NCI-H2196 treated with DMSO at 0.1 percent for 48 hours (cell line): Measurements from ENCODE around the gene SLC45A1.
"Not testable (repeated sequence)": the region's sequence is repeated elsewhere in the genome, so short reads cannot be mapped to it uniquely, and the experiment has no call there.

Experiments
- DNase-seq: peaks from one replicate; lab custom pipeline; 2025; ENCODE audit not compliant: unreplicated experiment; lab: John Stamatoyannopoulos, UW

SLC45A1 gene

DNA sequence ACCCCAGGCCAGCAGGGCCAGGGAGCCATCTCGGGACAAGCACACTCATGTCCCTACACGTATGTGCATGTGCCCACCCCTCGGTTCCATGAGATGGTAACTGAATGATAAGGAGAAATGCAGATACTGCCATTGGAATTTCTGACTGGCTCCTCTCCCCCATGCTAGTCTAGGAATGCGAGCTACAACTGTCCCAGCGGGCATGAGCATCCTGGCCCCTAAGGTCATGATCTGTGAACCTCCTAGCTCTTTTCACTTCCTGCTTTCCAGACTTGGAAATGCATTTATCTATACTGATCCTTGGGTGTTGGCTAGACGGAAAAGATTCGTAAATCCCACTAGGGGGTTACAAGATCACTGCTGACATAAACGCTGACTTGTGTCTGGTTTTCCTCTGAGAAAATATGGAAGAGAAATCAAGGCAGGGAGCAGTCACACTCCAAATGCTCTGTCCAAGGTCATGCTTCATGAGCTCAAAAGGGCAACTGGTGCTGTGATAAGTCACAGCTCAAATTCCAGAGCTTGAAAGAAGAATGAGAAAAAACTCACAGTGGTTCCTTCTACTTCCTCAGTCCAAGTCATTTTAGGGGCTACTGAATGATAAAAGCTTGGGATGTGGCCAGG, 49.8 kb downstream of the SLC45A1 start:
- no peak for DNase-seq

DNA sequence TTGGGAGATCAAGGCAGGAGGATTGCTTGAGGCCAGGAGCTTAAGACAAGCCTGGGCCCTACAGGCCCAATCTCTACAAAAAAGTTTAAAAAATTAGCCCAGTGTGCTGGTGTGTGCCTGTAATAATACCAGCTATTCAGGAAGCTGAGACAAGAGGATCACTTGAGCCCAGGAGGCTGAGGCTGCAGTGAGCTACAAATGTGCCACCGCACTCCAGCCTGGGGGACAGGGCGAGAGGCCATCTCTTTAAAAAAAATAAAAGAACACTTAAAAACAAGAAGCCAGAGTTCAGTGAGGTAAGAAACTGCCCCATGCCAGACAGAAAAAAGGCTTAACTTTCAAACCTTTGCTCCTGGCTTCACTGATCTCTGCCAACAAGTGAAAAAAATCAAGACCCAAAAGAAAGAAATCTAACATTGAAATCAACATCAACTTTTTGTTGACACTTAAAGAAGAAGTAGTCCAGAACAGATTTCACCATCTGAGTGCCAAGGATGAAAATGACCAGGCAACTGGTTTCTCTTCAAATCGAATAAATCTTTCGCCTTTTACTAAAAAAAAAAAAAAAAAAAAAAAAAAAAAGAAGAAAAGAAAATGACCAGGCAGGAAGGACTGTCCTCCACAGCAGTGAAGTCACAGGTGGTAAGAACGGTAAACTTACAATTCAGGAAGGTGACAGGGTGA, 51.2 kb downstream of the SLC45A1 start:
- no peak for DNase-seq

DNA sequence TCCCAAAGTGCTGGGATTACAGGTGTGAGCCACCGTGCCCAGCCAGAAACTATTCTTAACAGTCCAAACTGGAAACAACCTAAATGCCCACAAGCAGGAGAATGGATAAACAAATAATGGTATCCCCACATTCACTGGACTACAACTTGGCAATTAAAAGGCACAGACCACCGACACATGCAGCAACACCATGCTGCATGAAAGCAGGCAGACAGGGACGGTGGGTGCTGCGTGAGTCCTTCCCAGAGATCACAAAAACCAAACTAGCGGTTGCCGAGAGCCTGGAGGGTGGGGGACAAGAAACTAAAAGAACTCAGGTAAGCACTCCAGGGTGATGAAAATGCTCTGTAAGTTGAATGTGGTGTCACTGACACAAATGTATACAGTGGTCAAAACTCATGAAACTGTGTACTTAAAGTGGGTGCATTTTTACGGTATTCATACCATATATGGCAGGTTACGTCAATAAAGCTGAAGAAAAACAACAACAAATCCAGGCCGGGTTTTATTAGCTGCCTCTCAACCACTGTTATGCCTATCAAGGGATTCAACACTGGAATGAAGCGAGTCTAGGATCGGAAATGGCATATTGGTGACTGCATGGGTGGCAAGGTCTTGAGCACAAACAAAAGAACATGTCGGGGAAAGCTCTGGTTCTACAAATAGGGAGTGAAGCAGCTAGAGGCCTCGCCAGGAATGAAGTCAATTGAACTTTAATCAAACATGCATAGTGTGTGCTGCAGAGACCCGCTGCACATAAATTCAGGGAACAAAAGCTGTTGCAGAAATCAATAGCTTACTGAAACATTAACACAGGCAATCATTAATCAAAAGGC, 52.4 kb downstream of the SLC45A1 start:
- no peak for DNase-seq

DNA sequence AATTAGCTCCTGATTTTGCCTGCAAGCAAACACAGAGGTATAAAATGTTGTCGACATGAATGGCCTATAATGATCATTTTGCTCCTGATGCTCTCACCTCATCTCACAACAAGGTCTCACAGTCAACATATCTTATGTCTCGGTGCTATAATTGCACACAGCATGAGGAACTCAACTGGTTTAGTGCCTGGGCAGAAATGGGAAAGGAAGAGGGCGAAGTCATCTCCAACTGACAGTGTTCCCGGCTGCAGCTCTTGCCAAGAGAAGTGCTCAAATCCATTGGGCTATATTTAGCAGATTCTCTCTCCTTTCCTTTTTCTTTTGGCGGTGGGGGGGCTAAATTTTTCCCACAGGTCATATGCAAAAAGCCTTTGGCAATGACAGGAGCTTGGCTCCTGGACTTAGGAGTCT, 53.0 kb downstream of the SLC45A1 start:
- peak; percentile 19 for DNase-seq

- no peak for DNase-seq
Measured at GRCh38 chr1:8371372-8371991, 53.6 kb downstream of the SLC45A1 start.

- no peak for DNase-seq
Measured at GRCh38 chr1:8373125-8373524, 55.2 kb downstream of the SLC45A1 start.

DNA sequence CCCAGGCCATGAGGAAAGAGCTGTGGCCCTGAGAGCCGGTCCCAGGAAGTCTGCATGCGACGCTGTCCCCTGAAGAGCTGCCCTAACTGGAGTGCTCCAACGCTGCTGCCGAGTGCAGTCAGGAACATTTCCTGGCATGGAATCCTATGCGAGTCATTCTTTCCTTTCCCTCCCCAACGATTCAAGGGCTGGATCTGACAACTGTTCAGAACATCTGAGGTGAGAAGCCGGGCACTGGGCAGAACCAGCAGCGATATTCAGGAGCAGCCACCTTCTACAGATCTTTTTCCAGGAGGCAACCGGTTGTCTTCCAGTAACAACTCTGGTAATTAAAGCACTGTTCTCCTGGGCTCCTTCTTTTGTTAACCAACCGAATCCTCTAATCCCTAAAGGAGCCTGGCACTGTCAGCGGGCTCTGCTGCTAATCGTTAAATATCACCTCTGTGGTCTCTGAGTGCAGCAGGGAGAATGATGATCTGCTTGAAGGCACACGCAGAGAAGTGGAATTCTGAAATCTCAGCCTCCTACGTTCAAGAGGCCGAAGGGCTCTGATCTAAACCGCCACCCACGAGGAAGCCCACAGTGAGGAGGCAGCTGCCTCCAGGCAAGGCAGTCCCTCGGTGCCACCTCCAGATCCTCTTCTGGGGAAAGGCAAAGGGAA, 55.8 kb downstream of the SLC45A1 start:
- DNase-seq = peak; percentile 52

DNA sequence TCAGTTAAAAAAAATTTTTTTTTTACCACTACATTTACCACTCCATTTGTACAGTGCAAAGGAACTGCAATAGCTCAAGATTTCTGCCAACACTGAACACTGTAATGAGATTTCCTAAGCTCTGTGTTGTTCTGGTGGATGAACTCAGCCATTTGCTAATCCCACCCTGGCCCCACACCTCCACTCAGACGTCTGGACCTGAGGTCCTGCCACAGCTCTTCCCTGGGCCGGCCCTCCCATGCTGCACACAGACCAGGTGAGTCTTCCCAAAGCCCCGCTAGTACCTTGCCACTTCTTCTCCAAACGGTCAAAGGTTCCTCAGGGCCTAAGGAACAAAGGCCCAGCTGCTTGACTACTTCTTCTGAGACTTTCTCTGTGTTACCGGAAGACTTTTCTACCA, 56.4 kb downstream of the SLC45A1 start:
- DNase-seq = no peak

DNA sequence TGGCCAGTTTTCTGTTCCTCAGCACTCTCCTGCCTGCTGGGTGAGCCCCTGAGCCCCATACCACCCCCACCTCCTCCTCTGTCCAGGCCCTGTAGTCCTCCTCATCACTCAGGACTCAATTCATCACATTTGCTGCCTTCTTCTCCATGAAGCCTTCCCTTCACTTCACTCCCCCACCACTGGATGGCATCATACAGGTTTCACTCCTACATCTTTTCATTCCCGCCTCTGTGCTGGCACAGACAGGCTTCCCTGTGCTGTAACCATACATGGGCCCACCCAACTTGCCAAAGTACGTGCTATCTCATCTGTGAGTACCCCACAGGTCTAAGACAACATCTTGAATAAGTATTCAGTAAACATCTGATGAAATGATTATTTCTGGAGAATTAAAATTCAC, 56.9 kb downstream of the SLC45A1 start:
- no peak for DNase-seq

GRCh38 chr1:8376358-8376840, 58.5 kb downstream of the SLC45A1 start:
- DNase-seq = no peak

DNA sequence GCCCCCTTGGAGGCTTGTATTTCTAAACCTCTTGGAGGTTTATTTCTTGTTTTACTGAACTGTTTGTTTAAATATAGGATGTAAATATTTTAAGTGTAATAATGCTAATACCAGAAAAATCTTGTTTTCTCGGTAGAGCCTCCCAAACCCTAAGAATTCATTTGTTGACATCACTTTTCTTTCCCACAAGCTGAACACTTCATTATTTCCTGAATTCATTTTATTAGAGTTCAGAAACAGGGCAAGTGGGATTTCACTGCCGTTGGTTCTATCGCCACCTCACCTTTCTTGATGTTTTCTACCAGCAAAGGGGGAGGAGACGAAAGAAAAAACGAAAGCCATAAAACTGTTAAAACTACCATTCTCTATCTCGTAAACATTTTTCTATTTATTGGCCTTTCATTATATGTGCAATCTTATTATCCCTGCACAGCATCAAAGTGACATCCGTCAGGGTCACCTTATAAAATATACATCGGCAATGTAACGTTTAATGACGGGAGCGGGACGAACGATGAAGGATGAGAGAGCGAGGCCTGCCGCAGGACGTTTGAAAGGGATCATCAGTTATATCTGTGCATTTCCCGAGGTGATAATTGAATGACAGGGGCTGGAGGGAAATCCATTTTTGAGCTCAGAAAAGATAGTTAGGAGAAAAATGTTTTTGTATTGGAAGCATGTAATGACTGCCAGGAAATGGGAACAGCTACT, 59.5 kb downstream of the SLC45A1 start:
- DNase-seq = no peak

DNA sequence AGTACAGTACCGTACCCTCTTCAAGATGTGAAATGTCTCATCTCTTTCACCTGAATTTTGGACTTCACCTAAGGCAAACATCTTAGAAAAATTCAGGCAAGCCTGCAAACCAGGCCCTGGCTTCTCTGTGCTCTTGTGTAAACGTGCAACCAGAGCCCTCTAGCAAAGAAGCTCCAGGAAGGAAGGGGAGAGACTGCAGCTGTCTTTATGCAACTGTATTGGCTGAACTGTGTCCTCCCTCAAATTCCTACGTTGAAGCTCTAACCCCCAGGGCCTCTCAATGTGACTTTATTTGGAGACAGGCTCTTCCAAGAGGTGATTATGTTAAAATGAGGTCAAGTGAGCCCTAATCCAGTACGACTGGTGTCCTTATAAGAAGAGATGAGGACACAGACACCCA, 60.3 kb downstream of the SLC45A1 start:
- peak; percentile 18 for DNase-seq

- DNase-seq = no peak
Measured at GRCh38 chr1:8378981-8379470, 61.1 kb downstream of the SLC45A1 start.

DNA sequence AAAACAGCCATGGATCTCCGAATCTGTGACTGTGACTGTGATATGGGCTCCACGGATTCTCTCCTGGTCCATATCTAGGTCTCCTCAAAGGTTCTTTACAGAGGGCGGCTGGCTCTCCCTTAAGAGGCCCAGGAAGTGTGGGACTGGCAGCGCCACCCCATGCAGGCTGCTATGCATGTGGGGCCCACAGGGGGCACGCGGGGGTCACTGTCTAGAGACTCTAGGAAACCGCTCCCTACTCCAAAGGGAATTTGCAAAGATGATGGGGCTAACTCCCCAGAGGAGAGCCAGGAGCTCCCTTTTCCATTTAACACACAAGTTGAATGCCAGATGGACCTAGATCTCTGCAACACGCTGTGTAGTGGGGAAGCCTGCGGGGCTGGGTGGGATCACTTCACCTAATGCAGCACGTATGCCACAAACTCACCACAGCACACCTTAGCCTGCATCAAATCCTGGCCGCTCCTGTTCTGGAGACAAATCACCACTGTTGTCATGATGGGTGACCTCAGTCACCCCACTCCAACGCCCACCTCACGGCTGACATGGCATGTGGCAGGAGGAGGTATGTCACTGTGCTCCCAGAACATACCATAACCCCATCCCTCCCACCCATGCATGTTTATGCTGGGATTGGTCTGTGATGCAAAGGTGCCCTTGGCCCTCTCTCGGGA, 61.7 kb downstream of the SLC45A1 start:
- no peak for DNase-seq

DNA sequence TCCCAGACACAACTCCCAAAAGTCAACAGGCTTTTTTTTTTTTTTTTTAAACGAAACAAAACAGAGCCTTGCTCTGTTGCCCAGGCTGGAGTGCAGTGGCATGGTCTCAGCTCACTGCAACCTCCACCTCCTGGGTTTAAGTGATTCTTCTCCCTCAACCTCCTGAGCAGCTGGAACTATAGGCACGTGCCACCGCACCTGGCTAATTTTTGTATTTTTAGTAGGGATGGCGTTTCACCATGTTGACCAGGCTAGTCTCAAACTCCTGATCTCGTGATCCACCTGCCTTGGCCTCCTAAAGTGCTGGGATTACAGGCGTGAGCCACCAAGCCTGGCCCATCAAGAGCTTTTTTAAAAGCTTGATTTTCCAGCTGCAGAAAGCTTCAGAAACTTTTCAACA, 62.4 kb downstream of the SLC45A1 start:
- DNase-seq = not testable (repeated sequence)

DNA sequence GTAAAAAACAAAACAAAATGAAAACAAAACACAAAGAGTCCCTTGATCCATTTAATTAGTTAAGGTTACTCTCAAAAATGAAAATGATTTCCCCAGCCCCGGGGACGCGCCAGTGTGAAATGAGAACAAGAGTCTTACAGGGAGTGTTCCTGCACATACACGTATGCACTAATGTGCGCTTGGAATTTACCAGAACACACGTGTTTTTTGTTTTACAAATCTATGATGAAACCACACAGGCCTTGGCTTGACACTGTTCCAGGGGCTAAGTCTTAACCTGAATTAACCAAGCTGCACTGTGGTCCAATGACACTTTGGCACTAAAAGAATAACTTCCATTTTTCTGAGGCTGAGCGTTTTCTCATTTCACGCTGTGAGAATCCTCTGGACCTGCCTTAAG, 63.7 kb downstream of the SLC45A1 start:
- DNase-seq = no peak

DNA sequence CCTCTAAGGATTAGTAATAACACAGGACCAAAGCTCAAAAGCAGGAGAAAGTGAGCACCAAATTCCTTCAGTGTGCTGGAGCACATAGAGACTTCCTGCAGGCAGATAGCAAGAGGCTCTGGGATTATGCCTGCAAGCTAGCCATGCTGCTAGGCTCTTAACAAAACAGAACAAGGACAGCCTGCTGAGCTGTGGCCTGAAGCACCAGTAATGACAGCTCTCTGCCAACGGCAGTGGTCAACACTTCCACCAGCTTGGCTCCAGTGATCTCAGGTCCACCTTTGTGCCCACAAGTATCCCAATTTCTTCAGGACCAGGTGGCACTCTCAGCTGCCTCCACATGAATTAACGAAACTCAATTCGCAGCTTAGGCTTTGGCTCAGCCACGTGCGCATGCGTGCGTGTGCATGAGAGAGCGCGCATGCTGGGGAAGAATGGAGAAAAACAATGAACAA, 64.2 kb downstream of the SLC45A1 start:
- DNase-seq = no peak

GRCh38 chr1:8382608-8383505, 64.9 kb downstream of the SLC45A1 start:
- no peak for DNase-seq
